T-cell (primary cell): Measurements from ENCODE around the gene COG3. TPM values are rescaled to one million over a fixed set of nuclear protein-coding genes. Genes with fewer than 3 reads are reported as not detected.

Experiments
- ATAC-seq, 4 experiments: fragments of 200-7000 bp in 3 of 4; fragments of 150-1000 bp in 1 of 4; cut with Tn5 transposase; replicated peaks in 1 of 4; 1 replicate in 3 of 4; 2 replicates in 1 of 4; pipeline ENCODE4 v1.10.0; 2021; ENCODE audit warnings: moderate library complexity in 3 of 4, mild to moderate bottlenecking in 2 of 4, moderate number of reproducible peaks in 1 of 4
- CTCF ChIA-PET, 2 donors: fragments of 300-600 bp; sonication (Branson Sonifier 250); formaldehyde crosslinking; loops; one replicate each; lab custom pipeline; 2022; ENCODE audit warnings: antibody characterized with exemption in 2 of 2; lab: Charles Lee
- POLR2A ChIA-PET, 2 donors: fragments of 300-600 bp; sonication (Branson Sonifier 250); formaldehyde crosslinking; loops; one replicate each; lab custom pipeline; 2022; ENCODE audit warnings: antibody characterized with exemption in 2 of 2; lab: Charles Lee
- DNase-seq, 35 experiments: peaks; one replicate each; pipeline versions ENCODE4 v3.0.0 to v3.0.0-alpha.2; 2013 to 2023
- H3K27ac ChIP-seq: one replicate; pipeline ENCODE4 v1.5.1; 2013; ENCODE audit warnings: low read length
- H3K27me3 ChIP-seq, 2 experiments: replicated peaks in 1 of 2; 1 replicate in 1 of 2; 2 replicates in 1 of 2; pipeline versions ENCODE4 v1.6.1 to v1.7.0; 2013; ENCODE audit warnings: low read length in 1 of 2, mixed read lengths in 1 of 2; ENCODE audit not compliant: control insufficient read depth in 2 of 2, insufficient read depth in 2 of 2; ENCODE audit errors: extremely low read depth in 1 of 2
- H3K36me3 ChIP-seq, 2 donors: 1 replicate in 1 of 2; 2 replicates in 1 of 2; pipeline versions ENCODE4 v1.6.1 to v1.7.0; 2013; ENCODE audit warnings: low read length in 1 of 2; ENCODE audit not compliant: control insufficient read depth in 2 of 2, insufficient read depth in 1 of 2; ENCODE audit errors: extremely low read depth in 1 of 2
- H3K4me1 ChIP-seq, 2 experiments: 1 replicate in 1 of 2; 2 replicates in 1 of 2; pipeline versions ENCODE4 v1.6.1 to v1.7.0; 2013; ENCODE audit warnings: low read length in 2 of 2, mixed read lengths in 1 of 2; ENCODE audit not compliant: insufficient read depth in 2 of 2, control insufficient read depth in 1 of 2; ENCODE audit errors: extremely low read depth in 1 of 2
- H3K4me3 ChIP-seq, 2 donors: 1 replicate in 1 of 2; 2 replicates in 1 of 2; pipeline versions ENCODE4 v1.5.1 to v1.7.0; 2013; ENCODE audit warnings: mild to moderate bottlenecking in 2 of 2, low read length in 1 of 2, moderate library complexity in 1 of 2; ENCODE audit not compliant: control insufficient read depth in 1 of 2; ENCODE audit errors: extremely low read depth in 1 of 2
- H3K9me3 ChIP-seq: 2 replicates; pipeline ENCODE4 v1.7.0; 2013
- H3K27ac Mint-ChIP-seq, 2 donors: one replicate each; pipeline ENCODE4 v1.8.0; 2020 to 2021; ENCODE audit warnings: mild to moderate bottlenecking in 2 of 2, mixed read lengths in 2 of 2
- H3K27me3 Mint-ChIP-seq, 2 donors: one replicate each; pipeline ENCODE4 v1.8.0; 2021 to 2022; ENCODE audit warnings: mixed read lengths in 2 of 2
- H3K36me3 Mint-ChIP-seq: one replicate; pipeline ENCODE4 v1.8.0; 2021; ENCODE audit warnings: mixed read lengths
- H3K4me1 Mint-ChIP-seq, 3 donors: one replicate each; pipeline ENCODE4 v1.8.0; 2020 to 2022; ENCODE audit warnings: mixed read lengths in 3 of 3, mild to moderate bottlenecking in 1 of 3
- H3K4me3 Mint-ChIP-seq, 3 donors: one replicate each; pipeline ENCODE4 v1.8.0; 2020 to 2022; ENCODE audit warnings: mild to moderate bottlenecking in 3 of 3, mixed read lengths in 3 of 3, moderate library complexity in 3 of 3
- H3K9me3 Mint-ChIP-seq, 3 donors: one replicate each; pipeline ENCODE4 v1.8.0; 2020 to 2022; ENCODE audit warnings: mixed read lengths in 3 of 3
- WGBS: methylation state at CpG from one replicate; pipeline ENCODE4 v1.1.5; 2013; ENCODE audit warnings: missing lambda C conversion rate; ENCODE audit not compliant: insufficient coverage; 5-methylcytosine and 5-hydroxymethylcytosine counted together
- total RNA-seq, 35 experiments: library from RNA in 6 of 35; stranded (reverse) in 6 of 35; fragments of 120-200 nt in 1 of 35; gene quantifications; one replicate each; pipeline versions ENCODE4 v1.2.1 to v1.2.4 and lab custom pipeline; 2013 to 2026

The COG3 gene
- total RNA-seq, 5 donors from 2014 or later (not counting 1 experiment from before 2014, with no cell fraction given), result 40.0 to 47.0 (median 42.3) TPM

- no peak overlapping the region for H3K4me3 Mint-ChIP-seq
- WGBS, result no CpG with 5 or more reads among the region's 3 CpGs
- ATAC-seq, result no peak
- H3K9me3 Mint-ChIP-seq, result no peaks in the 10 kb centered on the region
- H3K4me1 Mint-ChIP-seq, result no peaks in the 10 kb centered on the region
- DNase-seq, result no peak
- H3K27me3 Mint-ChIP-seq, result peaks cover 7 to 10% of the 10 kb centered on the region in 2 donors
- H3K36me3 ChIP-seq, result no peaks in the 10 kb centered on the region
- H3K36me3 Mint-ChIP-seq, result no peaks in the 10 kb centered on the region
- CTCF ChIA-PET, result no interaction called here
- no peak overlapping the region for H3K4me3 ChIP-seq
- no peak overlapping the region for H3K27ac Mint-ChIP-seq
- no peaks in the 10 kb centered on the region for H3K9me3 ChIP-seq
- POLR2A ChIA-PET, result no interaction called here
- no peaks in the 10 kb centered on the region for H3K4me1 ChIP-seq
- H3K27me3 ChIP-seq, result peaks cover 0 to 21% of the 10 kb centered on the region in 2 experiments
- H3K27ac ChIP-seq, result no peak overlapping the region
Observed at GRCh38 chr13:45582408-45583076, 117.8 kb downstream of the COG3 start.

DNA sequence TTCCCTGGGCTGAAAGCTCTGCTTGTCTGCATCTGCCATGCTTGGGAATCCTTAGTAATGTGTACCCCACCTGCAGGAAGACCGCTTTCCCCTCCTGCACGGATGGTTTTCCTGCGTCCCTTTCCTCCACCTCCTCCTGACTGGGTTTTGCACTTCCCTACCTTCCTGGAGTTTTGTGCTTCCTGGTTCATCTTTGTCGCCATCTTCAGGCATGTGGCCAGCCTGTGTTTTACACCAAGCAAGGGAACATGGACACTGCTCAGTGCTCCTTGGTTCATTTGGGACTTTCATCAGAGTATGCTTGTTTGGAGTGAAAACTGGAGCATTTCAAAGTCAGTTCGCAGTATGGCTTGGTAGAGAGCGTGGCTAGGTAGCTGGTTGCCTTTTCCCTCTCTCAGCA, 120.1 kb downstream of the COG3 start:
- H3K27ac ChIP-seq, result no peak overlapping the region
- H3K4me1 ChIP-seq, result no peaks in the 10 kb centered on the region
- ChIA-PET CTCF (no interaction called here), POLR2A (no interaction called here)
- peaks cover 4 to 10% of the 10 kb centered on the region in 2 donors for H3K27me3 Mint-ChIP-seq
- H3K36me3 Mint-ChIP-seq, result no peaks in the 10 kb centered on the region
- H3K4me3 Mint-ChIP-seq, result no peak overlapping the region
- DNase-seq (no peak), ATAC-seq (no peak)
- H3K27ac Mint-ChIP-seq, result no peak overlapping the region
- H3K4me1 Mint-ChIP-seq, result no peaks in the 10 kb centered on the region
- no peaks in the 10 kb centered on the region for H3K9me3 Mint-ChIP-seq
- H3K9me3 ChIP-seq, result no peaks in the 10 kb centered on the region
- no peak overlapping the region for H3K4me3 ChIP-seq
- peaks cover 0 to 28% of the 10 kb centered on the region in 2 experiments for H3K27me3 ChIP-seq
- no peaks in the 10 kb centered on the region for H3K36me3 ChIP-seq
- WGBS, result 93% methylated on average over 4 of the region's 6 CpGs

Other genes with a start within 250 kb of the COG3 start
- 1,000 to 10,000 TPM; 6,680 to 8,997 (median 7,956) TPM for gene TPT1, start 123.8 kb upstream of the COG3 start, total RNA-seq
- 10 to 100 TPM; 19.5 to 25.9 (median 24.2) TPM for gene SLC25A30, start 46.6 kb upstream of the COG3 start, total RNA-seq
- gene ERICH6B, start 150.8 kb downstream of the COG3 start, total RNA-seq, result not detected
- under 1 TPM in 4 of 5 donors, not detected in 1; 0.22 to 0.75 (median 0.56) TPM for gene CBY2, start 237.4 kb downstream of the COG3 start, total RNA-seq